Fibroblast of lung (primary cell): ENCODE measurements around the gene CCNJL. TPM values are rescaled to one million over a fixed set of nuclear protein-coding genes. Genes with fewer than 3 reads are reported as not detected.

Source experiments
- DNase-seq, 2 donors: peaks; one replicate each; pipeline versions ENCODE4 v3.0.0 to v3.0.0-alpha.2; 2010; ENCODE audit warnings: low read depth in 2 of 2
- H2AFZ ChIP-seq: 2 replicates; pipeline ENCODE4 v1.5.1; 2012; ENCODE audit warnings: low read length, control low read depth, inconsistent platforms
- H3K27ac ChIP-seq: 2 replicates; pipeline ENCODE4 v1.5.1; 2011; ENCODE audit warnings: low read length, control low read depth; ENCODE audit not compliant: insufficient read depth
- H3K27me3 ChIP-seq: 2 replicates; pipeline ENCODE4 v1.5.1; 2011; ENCODE audit warnings: mild to moderate bottlenecking, low read length; ENCODE audit not compliant: control insufficient read depth, insufficient read depth
- H3K36me3 ChIP-seq: 2 replicates; pipeline ENCODE4 v1.5.1; 2011; ENCODE audit warnings: low read length; ENCODE audit not compliant: control insufficient read depth, insufficient read depth
- H3K4me1 ChIP-seq: 2 replicates; pipeline ENCODE4 v1.5.1; 2011; ENCODE audit warnings: low read length; ENCODE audit not compliant: control insufficient read depth, insufficient read depth; ENCODE audit errors: extremely low read depth
- H3K4me2 ChIP-seq: 2 replicates; pipeline ENCODE4 v1.5.1; 2011; ENCODE audit warnings: low read length, control low read depth; ENCODE audit not compliant: insufficient read depth; ENCODE audit errors: extremely low read depth
- H3K4me3 ChIP-seq, 4 experiments: fragments of 200-600 bp in 1 of 4; sonication (generic) in 1 of 4; replicated peaks in 1 of 4; 2 replicates each; pipeline ENCODE4 v1.5.1; 2011 to 2016; ENCODE audit warnings: low read length in 4 of 4, low read depth in 3 of 4, mild to moderate bottlenecking in 3 of 4, control low read depth in 2 of 4, inconsistent platforms in 1 of 4, mixed read lengths in 1 of 4; ENCODE audit not compliant: insufficient read depth in 1 of 4; ENCODE audit errors: control extremely low read depth in 1 of 4
- H3K79me2 ChIP-seq: 2 replicates; pipeline ENCODE4 v1.5.1; 2012; ENCODE audit warnings: mild to moderate bottlenecking, low read length, inconsistent platforms; ENCODE audit not compliant: control insufficient read depth, insufficient read depth
- H3K9ac ChIP-seq: 2 replicates; pipeline ENCODE4 v1.5.1; 2011; ENCODE audit warnings: mild to moderate bottlenecking, low read length, control low read depth; ENCODE audit not compliant: insufficient read depth
- H3K9me3 ChIP-seq: 2 replicates; pipeline ENCODE4 v1.5.1; 2012; ENCODE audit warnings: low read depth, low read length; ENCODE audit not compliant: control insufficient read depth, insufficient read depth
- H4K20me1 ChIP-seq: 2 replicates; pipeline ENCODE4 v1.5.1; 2011; ENCODE audit warnings: low read length; ENCODE audit not compliant: control insufficient read depth, insufficient read depth; ENCODE audit errors: extremely low read depth
- EZH2 ChIP-seq: IDR thresholded peaks from 2 replicates; pipeline ENCODE4 v1.5.1; 2012; ENCODE audit warnings: low read length, control low read depth, mild to moderate bottlenecking; ENCODE audit errors: missing control alignments
- polyA plus RNA-seq, 2 donors: library from polyadenylated mRNA; depleted of rRNA in 1 of 2; stranded (reverse) in 1 of 2; unstranded in 1 of 2; fragments of >200 nt; gene quantifications; 2 replicates each; pipeline ENCODE4 v1.2.1, GENCODE V29; 2011 to 2012; ENCODE audit warnings: missing spikeins in 1 of 2
- total RNA-seq: library from RNA; depleted of rRNA; stranded (reverse); fragments of >200 nt; gene quantifications from 2 replicates; pipeline ENCODE4 v1.2.1, GENCODE V29; 2014
- TF ChIP-seq, protein P1 (sequence below), 2 donors: IDR thresholded peaks in 1 of 2; conservative IDR thresholded peaks in 1 of 2; 1 replicate in 1 of 2; 2 replicates in 1 of 2; pipeline ENCODE4 v1.5.1; 2011 to 2012; ENCODE audit warnings: low read length in 2 of 2, control low read depth in 1 of 2, inconsistent platforms in 1 of 2, low read depth in 1 of 2, mild to moderate bottlenecking in 1 of 2

CCNJL gene
- total and polyA plus RNA-seq, 2 donors (not counting 1 experiment from before 2014, with no cell fraction given) = 0.73 TPM; not detected in 1

DNA sequence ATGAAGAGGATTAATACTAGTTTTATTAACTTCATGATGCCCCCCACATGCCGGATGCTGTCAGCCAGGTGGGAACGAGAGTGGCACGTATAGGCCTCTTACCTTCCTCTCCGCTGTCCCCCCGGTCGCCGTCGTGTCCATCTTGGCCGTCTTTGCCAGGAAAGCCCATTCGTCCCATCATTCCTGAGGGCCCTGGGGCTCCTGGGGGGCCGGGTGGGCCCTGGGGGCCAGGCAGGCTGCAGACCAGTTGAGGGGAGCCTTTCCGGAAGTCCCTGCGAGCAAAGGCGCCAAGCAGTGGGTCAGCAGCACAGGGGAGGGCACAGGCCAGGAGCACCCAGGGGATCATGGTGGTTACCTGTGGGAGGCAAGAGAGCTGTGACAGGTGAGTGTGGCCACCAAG, 42.3 kb upstream of the CCNJL start:
- Histone ChIP-seq H3K9me3 (no peaks in the 10 kb centered on the region), H3K27ac (no peak overlapping the region), H3K4me1 (peaks cover 5% of the 10 kb centered on the region), H3K4me3 (no peak overlapping the region), H2AFZ (no peak overlapping the region), H4K20me1 (no peaks in the 10 kb centered on the region), H3K27me3 (no peaks in the 10 kb centered on the region), H3K4me2 (no peak overlapping the region), H3K79me2 (no peaks in the 10 kb centered on the region), H3K9ac (no peak overlapping the region), H3K36me3 (no peaks in the 10 kb centered on the region)
- TF ChIP-seq, protein P1, sequence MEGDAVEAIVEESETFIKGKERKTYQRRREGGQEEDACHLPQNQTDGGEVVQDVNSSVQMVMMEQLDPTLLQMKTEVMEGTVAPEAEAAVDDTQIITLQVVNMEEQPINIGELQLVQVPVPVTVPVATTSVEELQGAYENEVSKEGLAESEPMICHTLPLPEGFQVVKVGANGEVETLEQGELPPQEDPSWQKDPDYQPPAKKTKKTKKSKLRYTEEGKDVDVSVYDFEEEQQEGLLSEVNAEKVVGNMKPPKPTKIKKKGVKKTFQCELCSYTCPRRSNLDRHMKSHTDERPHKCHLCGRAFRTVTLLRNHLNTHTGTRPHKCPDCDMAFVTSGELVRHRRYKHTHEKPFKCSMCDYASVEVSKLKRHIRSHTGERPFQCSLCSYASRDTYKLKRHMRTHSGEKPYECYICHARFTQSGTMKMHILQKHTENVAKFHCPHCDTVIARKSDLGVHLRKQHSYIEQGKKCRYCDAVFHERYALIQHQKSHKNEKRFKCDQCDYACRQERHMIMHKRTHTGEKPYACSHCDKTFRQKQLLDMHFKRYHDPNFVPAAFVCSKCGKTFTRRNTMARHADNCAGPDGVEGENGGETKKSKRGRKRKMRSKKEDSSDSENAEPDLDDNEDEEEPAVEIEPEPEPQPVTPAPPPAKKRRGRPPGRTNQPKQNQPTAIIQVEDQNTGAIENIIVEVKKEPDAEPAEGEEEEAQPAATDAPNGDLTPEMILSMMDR (conservative IDR thresholded peaks at IDR 0.05 in 1 of 2, IDR thresholded peaks at IDR 0.05 in 1 of 2; ENCODE audit: low read depth in 1 of 2, low read length in 2 of 2) = no peak
- TF ChIP-seq EZH2 = no peak
- DNase-seq = no peak

DNA sequence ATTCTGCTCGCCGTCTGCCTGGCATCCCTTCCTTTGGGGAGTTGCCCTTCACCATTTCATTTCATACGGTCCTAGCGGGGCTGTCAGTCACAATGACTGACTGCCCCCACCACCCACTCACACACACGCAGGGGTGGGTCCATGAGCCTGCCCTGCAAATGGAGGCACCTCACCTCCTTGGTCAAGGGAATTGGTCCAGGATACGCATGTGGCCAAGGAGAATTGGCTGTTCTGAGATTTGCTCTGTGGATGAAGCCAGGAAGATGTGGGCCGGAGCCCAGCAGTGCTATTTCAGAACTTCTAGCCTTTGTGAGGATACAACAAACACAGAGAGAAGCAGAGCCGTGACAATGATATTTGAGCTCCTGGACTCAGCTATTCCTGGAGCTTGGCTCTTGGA, 41.0 kb upstream of the CCNJL start:
- no peak for DNase-seq
- no peaks in the 10 kb centered on the region for H4K20me1 ChIP-seq
- no peak overlapping the region for H2AFZ ChIP-seq
- TF ChIP-seq, protein P1 (conservative IDR thresholded peaks at IDR 0.05 in 1 of 2, IDR thresholded peaks at IDR 0.05 in 1 of 2; ENCODE audit: low read depth in 1 of 2, low read length in 2 of 2) = no peak
- no peak for TF ChIP-seq EZH2
- no peaks in the 10 kb centered on the region for H3K79me2 ChIP-seq
- no peaks in the 10 kb centered on the region for H3K36me3 ChIP-seq
- peaks cover 5% of the 10 kb centered on the region for H3K4me1 ChIP-seq
- no peak overlapping the region for H3K4me2 ChIP-seq
- no peak overlapping the region for H3K9ac ChIP-seq
- H3K9me3 ChIP-seq = no peaks in the 10 kb centered on the region
- H3K4me3 ChIP-seq = no peak overlapping the region
- no peak overlapping the region for H3K27ac ChIP-seq
- no peaks in the 10 kb centered on the region for H3K27me3 ChIP-seq

DNA sequence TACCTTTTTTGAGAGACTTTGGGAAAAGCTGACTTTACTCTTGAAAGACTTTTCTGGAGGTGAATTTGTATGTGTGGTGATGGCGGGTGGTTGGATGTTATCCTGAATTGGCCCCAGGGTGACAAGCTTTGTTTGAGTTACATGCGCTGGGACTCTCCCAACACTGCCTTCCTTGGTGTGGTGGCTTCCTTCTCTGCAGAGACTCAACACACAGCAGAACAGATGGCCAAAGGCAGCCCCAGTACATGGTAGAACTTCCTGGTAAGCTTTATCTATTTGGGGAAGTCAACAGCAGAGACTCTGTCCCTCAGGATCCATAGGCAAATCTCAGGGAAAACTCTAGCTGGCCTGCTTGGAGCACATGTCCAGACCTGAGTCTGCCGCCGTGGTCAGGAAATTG, 39.9 kb upstream of the CCNJL start:
- H3K4me3 ChIP-seq = no peak overlapping the region
- no peaks in the 10 kb centered on the region for H4K20me1 ChIP-seq
- H3K9me3 ChIP-seq = no peaks in the 10 kb centered on the region
- H3K27ac ChIP-seq = no peak overlapping the region
- no peak overlapping the region for H2AFZ ChIP-seq
- no peak for DNase-seq
- no peak overlapping the region for H3K4me2 ChIP-seq
- no peaks in the 10 kb centered on the region for H3K79me2 ChIP-seq
- TF ChIP-seq, protein P1 (conservative IDR thresholded peaks at IDR 0.05 in 1 of 2, IDR thresholded peaks at IDR 0.05 in 1 of 2; ENCODE audit: low read depth in 1 of 2, low read length in 2 of 2) = no peak
- no peak for TF ChIP-seq EZH2
- H3K9ac ChIP-seq = no peak overlapping the region
- H3K4me1 ChIP-seq = no peaks in the 10 kb centered on the region
- no peaks in the 10 kb centered on the region for H3K27me3 ChIP-seq
- no peaks in the 10 kb centered on the region for H3K36me3 ChIP-seq
